Heart left ventricle (tissue), 16 donors: Measurements from ENCODE around the gene ARPC1A. TPM values are rescaled to one million over a fixed set of nuclear protein-coding genes. Genes with fewer than 3 reads are reported as not detected.

Experiments used
- ATAC-seq, 4 donors: fragments of 200-7000 bp; cut with Tn5 transposase; one replicate each; pipeline ENCODE4 v1.9.1; 2020 to 2022; ENCODE audit warnings: moderate library complexity in 4 of 4, mild to moderate bottlenecking in 3 of 4, moderate number of reproducible peaks in 1 of 4
- DNase-seq, 5 donors: peaks; one replicate each; pipeline ENCODE4 v3.0.0-alpha.2; 2020
- H3K27ac ChIP-seq, 12 donors: fragments of 200-600 bp; sonication (generic) in 4 of 12; one replicate each; pipeline versions ENCODE4 v1.5.0 to v1.8.0; 2016 to 2022; ENCODE audit warnings: mild to moderate bottlenecking in 2 of 12
- H3K27me3 ChIP-seq, 9 donors: fragments of 200-600 bp; sonication (generic) in 2 of 9; one replicate each; pipeline versions ENCODE4 v1.5.1 to v1.8.0; 2016 to 2022; ENCODE audit warnings: mild to moderate bottlenecking in 3 of 9
- H3K36me3 ChIP-seq, 9 donors: fragments of 200-600 bp; sonication (generic) in 2 of 9; one replicate each; pipeline versions ENCODE4 v1.5.0 to v1.8.0; 2018 to 2022; ENCODE audit warnings: mild to moderate bottlenecking in 2 of 9
- H3K4me1 ChIP-seq, 12 donors: fragments of 200-600 bp; sonication (generic) in 4 of 12; one replicate each; pipeline versions ENCODE4 v1.5.0 to v1.8.0; 2016 to 2022; ENCODE audit warnings: mild to moderate bottlenecking in 3 of 12
- H3K4me3 ChIP-seq, 12 donors: fragments of 200-600 bp; sonication (generic) in 4 of 12; one replicate each; pipeline versions ENCODE4 v1.5.0 to v1.8.0; 2017 to 2022; ENCODE audit warnings: mild to moderate bottlenecking in 9 of 12, moderate library complexity in 4 of 12
- H3K9me3 ChIP-seq, 12 donors: fragments of 200-600 bp; sonication (generic) in 4 of 12; one replicate each; pipeline versions ENCODE4 v1.5.0 to v1.8.0; 2016 to 2022; ENCODE audit warnings: mild to moderate bottlenecking in 1 of 12
- POLR2A ChIP-seq, 2 donors: fragments of 450-650 bp; IDR thresholded peaks; one replicate each; pipeline ENCODE4 v1.6.1; 2017; ENCODE audit warnings: antibody characterized with exemption in 2 of 2, mild to moderate bottlenecking in 2 of 2, moderate library complexity in 2 of 2
- WGBS, 4 donors: extraction: QIAGEN DNeasy Blood & Tissue Kit in 2 of 4; methylation state at CpG; one replicate each; pipeline versions ENCODE4 v1.1.5 to v1.1.7; 2013 to 2018; 5-methylcytosine and 5-hydroxymethylcytosine counted together
- intact Hi-C, 10 donors: fragments of 100-400 bp; cut with DNase I; formaldehyde crosslinking; loops; one replicate each; pipeline versions ENCODE4 v1.11.1 to v1.14.2; 2022
- polyA plus RNA-seq, 2 donors: library from polyadenylated mRNA; stranded (reverse); fragments of 200-250 nt; gene quantifications; one replicate each; pipeline ENCODE4 v1.2.3, GENCODE V29; 2013
- total RNA-seq, 9 donors: library from RNA; depleted of rRNA in 2 of 9; stranded (reverse); fragments of >200 nt in 2 of 9; fragmentation: NEBNext Ultra II Directional in 3 of 9; extraction: Animal tissue kit (Norgen Biotek cat#: 25700) in 3 of 9; gene quantifications; one replicate each; pipeline versions ENCODE4 v1.1.0 to v1.2.4, GENCODE V29; 2016 to 2023
- TF ChIP-seq, protein P1 (sequence below), 12 donors: fragments of 200-600 bp; sonication (generic) in 4 of 12; IDR thresholded peaks; one replicate each; pipeline versions ENCODE4 v1.5.0 to v1.8.0; 2018 to 2022; ENCODE audit warnings: antibody characterized with exemption in 12 of 12, mild to moderate bottlenecking in 5 of 12
- donor health status: ischemic (EF 13 %, LVEDD 7.1; RV severe dilation, severe dysfunction).
- donor health status: healthy with polysubstance abuse.
- donor health status: DM: no; HTN: yes; CAD: no.
- donor health status: DM: no; HTN: no; CAD: no.
- donor health status: ischemic (EF 25% LVEDD 6.9; RV normal size, moderate dysfunction).
- donor health status: ischemic (EF 25% LVEDD 5.7; RV mildly dilated, moderate dysfunction).
- donor health status: healthy.
- donor health status: DM: yes; HTN: yes; CAD: no.
- donor health status: ischemic (EF 35%, LVEDD 5.7; RV mildly dilated, moderate dysfunction).
- donor health status: nonischemic (EF 11% LVEDD 7.7; RV severe dilation, severe dysfunction).
- donor health status: DM: yes; HTN: yes; CAD: no.
- donor health status: PGD.
- donor health status: ischemic (EF 29% LVEDD 5.4; RV normal size, mild dysfunction).
- donor health status: nonischemic (EF 23%, LVEDD 6.1; RV moderate dilation, normal function).

Gene ARPC1A
- total and polyA plus RNA-seq, 11 donors, result 97.1 to 208 (median 146) TPM

DNA sequence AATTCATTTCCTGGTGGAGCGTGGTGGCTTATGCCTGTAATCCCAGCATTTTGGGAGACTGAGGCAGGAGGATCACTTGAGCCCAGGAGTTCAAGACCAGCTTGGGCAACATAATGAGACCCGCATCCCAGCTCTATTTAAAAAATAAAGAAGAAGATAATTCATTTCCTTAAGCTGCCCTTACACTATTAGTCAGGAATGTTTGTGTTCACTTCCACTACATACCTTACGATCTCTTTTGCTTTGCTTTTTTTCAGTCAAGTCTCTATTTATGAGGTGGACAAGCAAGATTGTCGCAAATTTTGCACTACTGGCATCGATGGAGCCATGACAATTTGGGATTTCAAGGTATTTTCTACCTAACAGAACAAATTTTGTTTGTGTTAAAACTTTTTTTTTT, 37.6 kb downstream of the ARPC1A start:
- Histone ChIP-seq H3K27ac (no peak overlapping the region), H3K9me3 (no peaks in the 10 kb centered on the region), H3K4me3 (no peak overlapping the region), H3K27me3 (no peaks in the 10 kb centered on the region), H3K4me1 (no peaks in the 10 kb centered on the region), H3K36me3 (peaks cover 0 to 98% (median 91%) of the 10 kb centered on the region in 9 donors)
- no peak for DNase-seq
- no peak for ATAC-seq
- 88 to 94% (median 91%) methylated on average over 5 of the region's 5 CpGs for WGBS, 4 donors
- TF ChIP-seq, protein P1, sequence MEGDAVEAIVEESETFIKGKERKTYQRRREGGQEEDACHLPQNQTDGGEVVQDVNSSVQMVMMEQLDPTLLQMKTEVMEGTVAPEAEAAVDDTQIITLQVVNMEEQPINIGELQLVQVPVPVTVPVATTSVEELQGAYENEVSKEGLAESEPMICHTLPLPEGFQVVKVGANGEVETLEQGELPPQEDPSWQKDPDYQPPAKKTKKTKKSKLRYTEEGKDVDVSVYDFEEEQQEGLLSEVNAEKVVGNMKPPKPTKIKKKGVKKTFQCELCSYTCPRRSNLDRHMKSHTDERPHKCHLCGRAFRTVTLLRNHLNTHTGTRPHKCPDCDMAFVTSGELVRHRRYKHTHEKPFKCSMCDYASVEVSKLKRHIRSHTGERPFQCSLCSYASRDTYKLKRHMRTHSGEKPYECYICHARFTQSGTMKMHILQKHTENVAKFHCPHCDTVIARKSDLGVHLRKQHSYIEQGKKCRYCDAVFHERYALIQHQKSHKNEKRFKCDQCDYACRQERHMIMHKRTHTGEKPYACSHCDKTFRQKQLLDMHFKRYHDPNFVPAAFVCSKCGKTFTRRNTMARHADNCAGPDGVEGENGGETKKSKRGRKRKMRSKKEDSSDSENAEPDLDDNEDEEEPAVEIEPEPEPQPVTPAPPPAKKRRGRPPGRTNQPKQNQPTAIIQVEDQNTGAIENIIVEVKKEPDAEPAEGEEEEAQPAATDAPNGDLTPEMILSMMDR (IDR thresholded peaks at IDR 0.05), result no peak
- TF ChIP-seq POLR2A (IDR thresholded peaks at IDR 0.05), result no peak
- intact Hi-C loops, result loop anchor here in 1 of 10 donors (10.0 kb wide), 1 partner anchor 52 kb away; no protein-coding TSS in a partner anchor

DNA sequence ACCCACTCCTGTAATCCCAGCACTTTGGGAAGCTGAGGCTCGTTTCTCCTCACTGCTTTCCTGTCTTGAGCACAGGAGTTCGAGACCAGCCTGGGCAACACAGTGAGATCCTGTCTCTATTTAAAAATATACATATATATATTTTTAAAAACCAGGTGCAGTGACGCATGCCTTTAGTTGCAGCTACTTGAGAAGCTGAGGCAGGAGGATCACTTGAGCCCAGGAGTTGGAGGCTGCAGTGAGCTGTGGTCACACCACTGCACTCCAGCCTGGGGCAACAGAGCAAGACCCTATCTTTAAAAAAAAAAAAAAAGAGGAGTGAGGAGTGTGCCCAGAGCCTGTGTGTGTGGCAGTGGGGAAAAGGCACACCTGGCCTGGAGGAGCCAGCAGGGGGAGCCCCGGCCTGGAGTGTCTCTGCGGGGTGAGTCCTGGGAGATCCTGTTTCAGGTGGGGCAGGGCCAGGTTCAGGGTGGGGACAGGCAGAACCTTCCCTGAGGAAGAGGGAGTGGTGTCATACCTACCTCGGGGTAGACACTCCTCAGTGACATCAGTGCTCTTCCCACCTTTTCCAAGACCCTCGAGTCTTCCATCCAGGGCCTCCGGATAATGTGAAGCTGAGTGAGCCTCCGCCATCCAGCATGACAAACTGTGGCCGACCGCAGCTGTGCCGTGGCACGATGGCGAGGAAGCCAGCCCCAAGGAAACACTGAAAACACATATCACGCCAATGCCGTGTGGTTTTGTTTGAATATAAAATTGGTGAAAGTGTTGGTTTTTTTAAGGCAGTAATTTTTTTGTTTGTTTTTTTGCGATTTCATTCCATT, 39.8 kb downstream of the ARPC1A start:
- ATAC-seq (peak in 3 of 4 donors; percentile 63 to 66 (median 63)), DNase-seq (peak in 1 of 5 donors; percentile 48)
- no peak for TF ChIP-seq POLR2A (IDR thresholded peaks at IDR 0.05)
- TF ChIP-seq, protein P1 (IDR thresholded peaks at IDR 0.05), result peak in 11 of 12 donors; percentile 33 to 61 (median 53)
- no peak overlapping the region for H3K27ac ChIP-seq
- 81 to 85% (median 82%) methylated on average over 17 of the region's 17 CpGs for WGBS, 4 donors
- no peaks in the 10 kb centered on the region for H3K9me3 ChIP-seq
- intact Hi-C loops, result loop anchor here in 2 of 10 donors (5.0 to 10.0 kb wide), 2 partner anchors 42 to 49 kb away; partner anchors contain the start of genes BUD31 (in 1 of the 2) and PDAP1 (in 1 of the 2)
- H3K27me3 ChIP-seq, result no peaks in the 10 kb centered on the region
- no peak overlapping the region for H3K4me3 ChIP-seq
- H3K4me1 ChIP-seq, result no peaks in the 10 kb centered on the region
- peaks cover 0 to 86% (median 75%) of the 10 kb centered on the region in 9 donors for H3K36me3 ChIP-seq

DNA sequence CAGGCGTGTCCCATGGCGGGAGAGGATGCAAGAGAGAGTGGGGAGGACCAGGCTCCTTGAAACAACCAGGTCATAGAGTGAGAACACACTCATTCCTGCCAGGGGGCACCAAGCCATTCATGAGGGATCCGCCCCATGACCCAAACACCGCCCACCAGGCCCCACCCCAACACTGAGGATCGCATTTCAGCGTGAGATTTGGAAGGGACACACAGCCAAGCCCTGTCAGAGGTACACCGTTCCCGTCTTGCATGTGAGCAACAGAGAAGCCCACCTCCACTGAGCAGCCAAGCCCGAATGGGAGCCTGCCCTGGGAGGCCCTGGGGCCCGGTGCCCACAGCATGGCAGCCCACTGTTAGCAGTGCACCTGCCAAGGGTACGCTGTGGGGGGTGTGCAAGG, 40.9 kb downstream of the ARPC1A start:
- H3K9me3 ChIP-seq, result no peaks in the 10 kb centered on the region
- no peak for TF ChIP-seq POLR2A (IDR thresholded peaks at IDR 0.05)
- TF ChIP-seq, protein P1 (IDR thresholded peaks at IDR 0.05), result no peak
- no peaks in the 10 kb centered on the region for H3K4me1 ChIP-seq
- peak in 1 of 4 donors; percentile 16 for ATAC-seq
- no peaks in the 10 kb centered on the region for H3K27me3 ChIP-seq
- H3K4me3 ChIP-seq, result no peak overlapping the region
- intact Hi-C loops, result loop anchor here in 2 of 10 donors (5.0 to 10.0 kb wide), 2 partner anchors 41 to 48 kb away; partner anchors contain the start of genes BUD31 (in 1 of the 2) and PDAP1 (in 1 of the 2)
- 78 to 83% (median 82%) methylated on average over 7 to 11 of the region's 11 CpGs for WGBS, 4 donors
- peaks cover 0 to 74% (median 64%) of the 10 kb centered on the region in 9 donors for H3K36me3 ChIP-seq
- no peak overlapping the region for H3K27ac ChIP-seq
- DNase-seq, result no peak

DNA sequence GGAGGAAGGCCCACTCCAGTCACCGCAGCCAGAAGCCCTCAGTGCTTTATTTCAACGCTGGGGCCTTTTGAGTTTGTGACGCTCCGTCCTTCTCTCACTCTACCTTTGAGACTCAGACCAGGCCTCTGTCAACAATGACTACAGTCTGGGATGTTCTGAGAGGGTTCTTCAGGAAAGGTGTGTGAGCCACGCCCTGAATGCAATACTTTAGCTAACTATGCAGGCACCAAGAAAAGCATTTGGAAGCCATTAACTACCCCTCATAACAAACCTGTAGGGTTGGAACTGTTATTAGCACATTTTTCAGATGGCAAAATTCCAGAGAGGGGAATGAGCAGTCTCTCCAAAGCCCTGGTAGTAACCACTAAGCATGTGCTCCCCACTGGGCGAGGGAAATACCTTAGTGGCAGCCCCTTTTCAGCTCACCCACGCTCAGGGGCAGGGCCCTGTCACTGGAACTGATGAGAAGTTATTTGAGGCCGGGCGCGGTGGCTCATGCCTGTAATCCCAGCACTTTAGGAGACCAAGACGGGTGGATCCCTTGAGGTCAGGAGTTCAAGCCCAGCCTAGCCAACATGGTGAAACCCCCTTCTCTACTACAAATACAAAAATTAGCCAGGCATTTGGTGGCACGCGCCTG, 43.2 kb downstream of the ARPC1A start:
- Histone ChIP-seq H3K4me1 (peaks cover 0 to 15% (median 5%) of the 10 kb centered on the region in 12 donors), H3K27ac (no peak overlapping the region), H3K9me3 (no peaks in the 10 kb centered on the region), H3K4me3 (no peak overlapping the region), H3K27me3 (no peaks in the 10 kb centered on the region), H3K36me3 (peaks cover 0 to 52% (median 44%) of the 10 kb centered on the region in 9 donors)
- intact Hi-C loops, result loop anchor here in 2 of 10 donors (5.0 to 10.0 kb wide), 2 partner anchors 38 to 46 kb away; partner anchors contain the start of genes BUD31 (in 1 of the 2) and PDAP1 (in 1 of the 2)
- no peak for DNase-seq
- ATAC-seq, result no peak
- no peak for TF ChIP-seq POLR2A (IDR thresholded peaks at IDR 0.05)
- TF ChIP-seq, protein P1 (IDR thresholded peaks at IDR 0.05), result no peak
- WGBS, 4 donors, result 93 to 96% (median 95%) methylated on average over 13 of the region's 13 CpGs
